Ectodermal cell (in vitro differentiated cells): Measurements from ENCODE around the gene LPGAT1.

ENCODE experiments used
- H3K27ac ChIP-seq: 2 replicates; pipeline ENCODE4 v1.7.0; 2013; ENCODE audit warnings: mild to moderate bottlenecking, low read depth, low read length; ENCODE audit not compliant: insufficient read depth, poor library complexity, severe bottlenecking
- H3K27me3 ChIP-seq: 2 replicates; pipeline ENCODE4 v1.7.0; 2013; ENCODE audit warnings: mild to moderate bottlenecking, low read length; ENCODE audit not compliant: insufficient read depth, control insufficient read depth, poor library complexity, severe bottlenecking
- H3K36me3 ChIP-seq: one replicate; pipeline ENCODE4 v1.7.0; 2013; ENCODE audit warnings: low read length; ENCODE audit not compliant: control insufficient read depth, insufficient read depth
- H3K4me1 ChIP-seq: one replicate; pipeline ENCODE4 v1.7.0; 2013; ENCODE audit warnings: low read length; ENCODE audit not compliant: control insufficient read depth, insufficient read depth
- H3K4me3 ChIP-seq: 2 replicates; pipeline ENCODE4 v1.7.0; 2013; ENCODE audit warnings: low read depth, low read length, control low read depth; ENCODE audit not compliant: insufficient read depth
- H3K9me3 ChIP-seq: 2 replicates; pipeline ENCODE4 v1.7.0; 2013; ENCODE audit warnings: mild to moderate bottlenecking, low read length, moderate library complexity; ENCODE audit not compliant: control insufficient read depth
- WGBS, 2 experiments: methylation state at CpG; one replicate each; pipeline ENCODE4 v1.1.7; 2013; ENCODE audit warnings: missing lambda C conversion rate in 2 of 2; 5-methylcytosine and 5-hydroxymethylcytosine counted together

LPGAT1 gene

DNA sequence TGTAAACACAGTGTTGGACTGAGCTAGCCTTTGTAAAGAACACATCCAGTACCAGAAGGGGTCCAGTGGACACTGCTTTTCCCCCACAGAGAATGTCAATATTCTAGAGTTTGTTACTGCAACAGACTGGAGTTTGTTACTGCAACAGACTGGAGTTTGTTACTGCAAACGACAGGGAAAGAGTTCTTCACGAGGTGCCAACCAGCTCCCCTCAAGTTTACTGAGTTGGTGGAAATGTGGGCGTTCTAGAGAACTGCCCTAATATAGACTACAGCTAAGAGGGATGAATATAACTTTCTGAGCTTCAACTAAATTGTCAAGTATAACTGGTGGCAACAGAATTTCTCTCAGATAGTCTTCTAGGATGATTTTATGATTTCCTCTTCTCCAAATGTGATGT is 81.3 kb downstream of the LPGAT1 start:
- 90 to 91% methylated on average over 3 of the region's 3 CpGs for WGBS, 2 experiments
- H3K27ac ChIP-seq: no peak overlapping the region
- H3K9me3 ChIP-seq: no peaks in the 10 kb centered on the region
- H3K27me3 ChIP-seq: no peaks in the 10 kb centered on the region
- no peaks in the 10 kb centered on the region for H3K4me1 ChIP-seq
- H3K4me3 ChIP-seq: no peak overlapping the region
- H3K36me3 ChIP-seq: no peaks in the 10 kb centered on the region

DNA sequence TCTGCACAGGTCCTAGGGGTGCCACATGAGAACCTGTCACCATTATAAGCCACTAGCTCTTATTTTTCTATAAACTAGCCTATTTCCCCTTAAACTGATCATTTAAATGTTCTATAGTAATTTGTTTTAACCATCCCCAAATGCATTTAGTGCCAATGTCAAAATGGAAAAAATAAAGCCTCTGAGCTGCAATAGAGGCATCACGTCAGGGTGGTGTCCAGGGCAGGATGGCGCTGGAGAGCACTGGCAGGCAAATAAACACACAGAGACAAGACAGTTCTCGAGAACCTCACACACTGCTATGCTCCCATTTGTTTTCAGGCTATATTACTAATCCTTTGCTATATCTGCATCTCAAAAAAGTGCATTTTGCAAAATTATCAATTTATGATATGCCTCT is 81.8 kb downstream of the LPGAT1 start:
- H3K36me3 ChIP-seq: no peaks in the 10 kb centered on the region
- no peaks in the 10 kb centered on the region for H3K4me1 ChIP-seq
- no peak overlapping the region for H3K27ac ChIP-seq
- no peaks in the 10 kb centered on the region for H3K27me3 ChIP-seq
- 89 to 92% methylated on average over 3 of the region's 3 CpGs for WGBS, 2 experiments
- H3K4me3 ChIP-seq: no peak overlapping the region
- H3K9me3 ChIP-seq: no peaks in the 10 kb centered on the region

DNA sequence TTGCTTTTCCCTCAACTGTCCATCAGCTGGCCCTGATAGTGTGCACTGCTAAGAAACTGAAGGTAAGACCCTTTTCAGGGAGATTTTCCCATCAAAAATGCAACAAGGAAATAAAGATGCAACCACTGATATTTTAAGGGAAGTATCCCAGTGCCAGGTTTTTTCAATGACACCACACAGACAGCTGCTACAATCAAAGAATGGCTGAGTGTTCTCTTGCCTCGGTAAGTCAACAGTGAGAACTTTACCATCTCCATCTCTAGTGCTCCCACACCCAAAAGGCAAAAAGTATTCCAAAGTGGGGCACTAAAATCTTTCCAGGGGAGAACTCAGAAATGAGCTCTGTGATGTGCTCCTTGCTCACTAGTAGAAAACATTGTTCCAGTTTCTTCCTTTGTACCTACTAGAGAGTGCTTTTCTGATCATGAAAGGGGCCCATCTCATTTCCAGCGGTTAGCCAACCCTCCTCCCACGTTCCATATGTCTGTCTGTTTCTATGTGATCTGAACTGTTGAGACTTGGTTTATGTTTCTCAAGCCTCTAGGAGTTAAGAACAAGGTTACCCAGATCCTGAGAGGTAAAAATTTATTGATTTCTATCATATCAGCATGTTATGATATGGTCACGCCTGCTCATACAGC is 87.6 kb downstream of the LPGAT1 start:
- no peaks in the 10 kb centered on the region for H3K4me1 ChIP-seq
- no peaks in the 10 kb centered on the region for H3K27me3 ChIP-seq
- no peak overlapping the region for H3K27ac ChIP-seq
- no peaks in the 10 kb centered on the region for H3K36me3 ChIP-seq
- H3K4me3 ChIP-seq: no peak overlapping the region
- H3K9me3 ChIP-seq: no peaks in the 10 kb centered on the region
- 94 to 95% methylated on average over 3 to 4 of the region's 4 CpGs for WGBS, 2 experiments

DNA sequence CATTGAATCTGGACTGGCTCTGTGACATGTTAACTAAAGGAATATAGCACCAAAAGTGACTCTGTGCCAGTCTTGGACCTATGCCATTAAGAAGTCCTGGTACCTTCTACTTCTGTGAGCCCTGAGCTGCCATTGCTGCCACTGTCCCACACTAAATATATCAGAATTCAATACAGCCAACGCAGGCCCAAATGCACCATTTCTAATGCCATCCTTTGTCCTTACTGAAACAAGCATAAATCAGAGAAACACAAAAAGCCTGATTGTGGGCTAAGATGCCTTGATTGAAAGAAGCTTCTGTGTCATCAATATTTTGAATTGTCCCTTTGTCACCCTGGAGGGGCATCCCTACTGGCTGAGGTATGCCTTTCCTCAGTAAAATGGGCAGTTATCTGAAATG is 88.3 kb downstream of the LPGAT1 start:
- 90 to 94% methylated on average over 1 of the region's 1 CpG for WGBS, 2 experiments
- Histone ChIP-seq H3K4me3 (no peak overlapping the region), H3K27ac (no peak overlapping the region), H3K36me3 (no peaks in the 10 kb centered on the region), H3K9me3 (no peaks in the 10 kb centered on the region), H3K27me3 (no peaks in the 10 kb centered on the region), H3K4me1 (peaks cover 6% of the 10 kb centered on the region)

DNA sequence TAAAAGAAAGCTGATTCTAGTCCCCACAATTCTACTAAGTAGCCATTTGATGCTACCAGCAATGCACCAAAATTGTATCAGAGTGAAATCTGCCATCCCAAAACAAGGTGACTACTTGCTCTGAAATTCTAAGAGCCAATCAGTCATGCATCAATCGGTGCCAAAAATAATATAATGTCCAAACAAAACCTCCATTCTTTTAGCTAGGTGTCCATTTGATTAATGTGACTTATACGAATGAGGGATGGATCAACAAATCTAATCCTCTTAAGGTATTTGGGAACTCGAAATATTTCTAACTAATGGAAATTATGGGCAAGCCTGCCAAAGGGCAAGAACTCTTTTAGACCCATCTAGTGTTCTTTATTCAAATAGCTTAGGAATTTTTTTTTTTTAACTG is 88.8 kb downstream of the LPGAT1 start:
- Histone ChIP-seq H3K4me3 (no peak overlapping the region), H3K4me1 (peaks cover 8% of the 10 kb centered on the region), H3K9me3 (no peaks in the 10 kb centered on the region), H3K27ac (no peak overlapping the region), H3K27me3 (no peaks in the 10 kb centered on the region), H3K36me3 (no peaks in the 10 kb centered on the region)
- 90 to 97% methylated on average over 3 of the region's 3 CpGs for WGBS, 2 experiments

DNA sequence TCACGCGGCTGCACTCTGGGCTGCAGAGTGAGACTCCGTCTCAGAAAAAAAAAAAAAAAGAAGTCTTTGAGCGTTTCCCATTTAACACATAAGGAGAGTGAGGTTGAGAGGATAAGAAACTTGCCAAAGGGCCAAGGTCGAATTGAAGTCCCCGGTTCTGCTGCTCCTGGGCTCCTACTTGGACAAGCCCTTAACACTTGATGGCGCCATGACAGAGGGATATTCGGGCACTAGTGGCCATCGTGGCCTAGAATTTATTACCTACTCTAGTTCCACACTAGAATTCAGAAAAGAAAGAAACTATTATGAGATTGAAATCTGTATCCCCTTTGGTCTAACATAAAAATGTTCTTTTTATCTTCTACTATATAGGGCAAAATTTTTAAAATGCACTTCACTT is 89.4 kb downstream of the LPGAT1 start:
- Histone ChIP-seq H3K36me3 (no peaks in the 10 kb centered on the region), H3K4me3 (no peak overlapping the region), H3K27ac (no peak overlapping the region), H3K27me3 (no peaks in the 10 kb centered on the region), H3K9me3 (no peaks in the 10 kb centered on the region), H3K4me1 (peaks cover 8% of the 10 kb centered on the region)
- 80 to 86% methylated on average over 7 to 8 of the region's 9 CpGs for WGBS, 2 experiments

DNA sequence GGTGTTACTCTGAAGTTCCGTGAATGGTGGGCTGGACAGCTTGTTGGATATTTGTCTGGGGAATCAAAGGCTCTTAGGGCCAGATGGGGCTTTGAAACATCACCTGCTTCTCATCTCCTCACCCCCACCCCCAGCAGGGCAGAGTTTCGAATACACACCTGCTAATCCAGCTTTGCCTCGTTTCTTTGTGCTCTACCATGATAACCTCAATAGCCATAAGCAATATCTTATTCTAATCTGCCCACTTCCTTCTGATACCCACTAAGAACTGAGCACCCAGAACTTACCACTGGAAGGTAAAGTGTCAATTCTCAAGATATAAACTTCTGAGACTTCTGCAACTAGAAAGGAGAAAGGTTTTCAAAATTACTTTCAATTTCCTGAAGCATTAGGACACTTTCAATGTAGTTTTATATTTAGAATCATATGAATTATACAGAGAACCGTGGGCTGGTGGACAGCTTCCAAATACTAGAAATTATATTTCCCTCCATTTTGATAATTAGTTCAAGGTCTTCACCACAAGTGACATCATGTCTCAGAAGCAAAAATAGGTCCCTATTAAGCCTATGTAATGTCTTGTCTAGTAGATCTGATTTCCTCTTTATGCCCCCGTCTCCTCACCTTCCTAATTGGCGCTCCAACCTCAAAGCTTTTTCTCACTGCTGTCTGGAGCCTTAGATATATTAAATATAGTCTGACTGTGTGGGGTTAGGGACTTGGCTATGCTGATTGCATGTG is 90.7 kb downstream of the LPGAT1 start:
- H3K36me3 ChIP-seq: no peaks in the 10 kb centered on the region
- no peak overlapping the region for H3K27ac ChIP-seq
- no peaks in the 10 kb centered on the region for H3K27me3 ChIP-seq
- WGBS, 2 experiments: 84 to 95% methylated on average over 6 of the region's 6 CpGs
- no peaks in the 10 kb centered on the region for H3K9me3 ChIP-seq
- H3K4me1 ChIP-seq: peaks cover 8% of the 10 kb centered on the region
- no peak overlapping the region for H3K4me3 ChIP-seq

DNA sequence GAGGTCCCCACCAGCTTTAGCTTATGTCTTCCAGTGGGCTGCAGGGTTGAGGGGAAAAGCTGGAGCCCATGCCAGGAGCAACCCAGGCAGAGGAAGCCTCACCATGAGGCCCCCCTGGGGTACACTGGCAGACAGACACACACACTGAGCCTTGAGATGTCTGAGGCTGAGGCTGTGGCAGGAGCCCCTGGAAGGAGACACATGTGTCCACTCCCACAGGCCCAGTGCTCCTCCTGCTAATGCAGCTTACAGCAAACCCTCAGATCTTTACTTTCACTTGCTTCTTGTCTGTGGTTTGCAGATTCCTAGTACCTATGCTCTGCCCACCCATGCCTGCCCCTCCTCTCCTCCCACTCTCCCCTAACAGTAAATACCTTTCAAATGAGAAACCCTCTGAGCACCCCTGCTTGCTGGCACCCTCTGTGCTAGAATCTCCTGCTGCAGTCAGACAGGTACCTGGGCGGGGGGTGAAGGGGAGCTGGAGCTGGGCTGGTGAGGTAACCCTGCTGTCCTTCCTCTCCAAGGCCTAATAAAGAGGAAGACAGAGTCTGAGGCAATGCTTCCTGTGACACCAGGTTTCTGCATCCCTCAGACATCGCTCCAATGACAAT is 91.8 kb downstream of the LPGAT1 start:
- Histone ChIP-seq H3K4me3 (no peak overlapping the region), H3K36me3 (no peaks in the 10 kb centered on the region), H3K4me1 (peaks cover 8% of the 10 kb centered on the region), H3K9me3 (no peaks in the 10 kb centered on the region), H3K27me3 (no peaks in the 10 kb centered on the region), H3K27ac (no peak overlapping the region)
- WGBS, 2 experiments: 71 to 74% methylated on average over 2 of the region's 2 CpGs

DNA sequence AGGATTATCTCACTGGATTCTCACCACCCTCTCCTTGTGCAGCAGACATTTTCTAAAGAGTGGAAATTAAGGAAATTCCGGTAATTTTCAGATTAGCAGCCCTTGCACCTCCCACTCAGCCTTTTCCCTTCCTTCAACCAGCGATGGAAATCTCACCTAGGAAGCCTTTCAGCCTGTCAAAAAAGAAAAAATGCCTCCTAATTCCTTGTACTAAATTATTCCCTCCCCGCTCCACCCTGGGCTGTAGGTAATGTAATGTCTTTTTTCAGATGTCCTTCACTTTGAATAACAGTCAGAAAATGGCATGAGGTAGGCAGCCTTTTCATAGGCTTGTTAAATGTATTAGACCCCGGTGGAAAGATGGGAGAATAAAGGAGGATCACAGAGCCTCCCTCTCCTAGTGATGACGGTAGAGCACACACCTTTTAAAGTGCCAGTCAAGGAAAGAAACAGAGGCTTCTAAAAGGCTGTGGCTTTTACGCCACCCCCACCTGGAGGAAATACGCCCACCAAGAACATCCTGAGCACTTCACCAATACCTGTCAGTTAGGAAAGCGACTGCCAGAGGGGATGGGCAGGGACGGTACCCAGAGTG is 92.4 kb downstream of the LPGAT1 start:
- Histone ChIP-seq H3K4me1 (peaks cover 8% of the 10 kb centered on the region), H3K9me3 (no peaks in the 10 kb centered on the region), H3K4me3 (no peak overlapping the region), H3K27me3 (no peaks in the 10 kb centered on the region), H3K27ac (no peak overlapping the region), H3K36me3 (no peaks in the 10 kb centered on the region)
- 85 to 86% methylated on average over 8 to 9 of the region's 9 CpGs for WGBS, 2 experiments
